GM21825 (cell line): ENCODE results near the gene LCLAT1.

Experiments used
- ATAC-seq: cut with Tn5 transposase; IDR thresholded peaks from one replicate; pipeline ENCODE4 v1.9.1; 2021; ENCODE audit warnings: mild to moderate bottlenecking, moderate library complexity; ENCODE audit not compliant: unreplicated experiment

Gene LCLAT1

DNA sequence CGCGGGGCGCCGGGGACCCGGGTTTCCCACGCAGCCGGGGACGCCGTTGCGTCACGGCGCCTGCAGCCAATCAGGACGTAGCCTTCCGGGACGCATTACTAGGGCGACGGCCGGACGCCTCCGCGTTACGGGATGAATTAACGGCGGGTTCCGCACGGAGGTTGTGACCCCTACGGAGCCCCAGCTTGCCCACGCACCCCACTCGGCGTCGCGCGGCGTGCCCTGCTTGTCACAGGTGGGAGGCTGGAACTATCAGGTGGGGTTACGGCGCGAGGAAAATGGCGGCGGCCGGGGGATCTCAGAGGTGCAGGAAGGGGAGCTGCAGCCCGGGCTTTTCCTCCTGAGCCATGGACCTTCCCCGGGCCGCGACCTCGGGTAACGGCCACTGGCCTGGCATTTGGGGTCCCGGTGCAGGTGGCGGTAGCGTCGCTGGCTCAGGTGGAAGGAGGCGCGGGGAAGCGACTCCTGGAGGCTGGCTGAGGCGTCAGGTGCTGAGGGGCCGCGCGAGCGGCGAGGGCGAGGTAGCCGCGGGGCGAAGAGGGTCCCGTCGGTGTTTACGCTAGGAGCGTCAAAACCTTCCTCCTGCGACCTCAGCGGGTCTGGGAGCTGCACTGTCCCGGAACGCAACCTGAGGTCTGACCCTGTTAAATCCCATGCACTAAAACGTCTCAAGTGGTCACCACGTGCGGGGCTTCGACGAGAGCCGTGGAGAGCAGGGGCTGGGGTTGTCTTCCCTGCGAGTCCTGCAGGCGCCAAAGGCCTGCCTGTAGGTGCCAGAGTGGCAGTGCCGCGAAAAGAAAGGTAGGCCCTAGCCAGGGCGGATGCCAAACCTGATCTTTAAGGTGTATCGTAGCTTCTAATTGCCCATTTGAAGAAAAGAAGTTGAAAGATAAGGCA is at the start of gene LCLAT1:
Gene LCLAT1, plus strand, starts transcription at position 98 of the 897 bp plus-strand sequence. CDS start 78,345 bp downstream, outside the sequence.
- ATAC-seq, result peak; percentile 98

DNA sequence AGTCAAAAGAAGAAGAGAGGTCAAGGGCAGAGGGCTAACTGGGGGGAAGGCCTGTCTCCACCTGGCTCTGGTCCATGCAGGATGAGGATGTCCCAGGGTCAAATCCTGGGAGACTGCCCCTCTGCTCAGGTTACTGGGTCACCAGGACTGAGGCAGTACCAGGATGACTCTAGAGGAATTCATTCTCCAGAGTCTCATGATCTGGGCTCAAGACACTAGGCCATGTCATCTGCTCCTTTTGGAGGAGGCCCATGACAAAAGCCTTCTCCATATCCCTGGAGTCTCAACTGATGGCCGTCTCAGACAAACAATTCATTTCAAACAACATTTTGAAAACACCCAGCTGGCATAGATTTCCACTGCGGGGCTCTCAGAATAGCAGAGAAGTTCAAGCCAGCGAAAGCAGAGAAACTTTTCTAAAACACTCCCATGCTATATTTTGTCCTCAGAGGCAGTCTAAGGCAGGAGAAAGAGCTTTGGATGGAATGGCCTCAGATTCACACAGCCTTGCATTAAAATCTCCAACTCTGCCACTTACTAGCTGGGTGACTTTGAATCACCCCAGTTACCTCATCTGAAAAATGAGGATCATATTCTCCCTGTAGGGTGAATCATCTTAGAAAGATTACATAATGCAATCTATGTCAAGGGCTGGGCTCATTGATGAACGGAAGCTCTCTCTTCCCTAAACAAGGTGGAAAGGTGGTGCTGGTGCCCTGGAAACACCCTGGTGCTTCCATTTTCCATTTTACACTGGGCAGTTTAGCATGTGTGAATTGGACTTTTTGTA is 48.8 kb upstream of the LCLAT1 start:
- ATAC-seq, result no peak

- ATAC-seq, result no peak
Measured at GRCh38 chr2:30400151-30400954, 46.7 kb upstream of the LCLAT1 start.

- ATAC-seq, result no peak
Measured at GRCh38 chr2:30402441-30403182, 44.4 kb upstream of the LCLAT1 start.

GRCh38 chr2:30403592-30404312 is 43.3 kb upstream of the LCLAT1 start:
- ATAC-seq, result no peak

GRCh38 chr2:30404319-30405259 is 42.5 kb upstream of the LCLAT1 start:
- no peak for ATAC-seq

DNA sequence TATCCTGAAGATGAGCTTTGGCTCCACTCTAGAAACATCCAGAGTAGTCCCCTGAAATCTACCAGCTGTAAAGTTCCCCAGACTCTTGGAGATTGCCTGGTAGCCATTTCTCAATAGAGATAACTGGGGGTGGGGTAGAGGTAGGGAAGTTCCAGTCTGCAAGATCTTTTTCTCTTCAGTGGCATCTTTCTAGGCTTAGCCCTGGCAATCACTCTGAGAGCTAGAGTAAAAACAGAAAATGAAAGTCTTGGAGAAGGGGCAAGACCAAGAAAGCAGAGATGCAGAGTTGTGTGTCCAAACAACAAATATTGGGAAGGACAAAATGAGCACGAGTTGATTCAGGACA is 41.8 kb upstream of the LCLAT1 start:
- no peak for ATAC-seq

DNA sequence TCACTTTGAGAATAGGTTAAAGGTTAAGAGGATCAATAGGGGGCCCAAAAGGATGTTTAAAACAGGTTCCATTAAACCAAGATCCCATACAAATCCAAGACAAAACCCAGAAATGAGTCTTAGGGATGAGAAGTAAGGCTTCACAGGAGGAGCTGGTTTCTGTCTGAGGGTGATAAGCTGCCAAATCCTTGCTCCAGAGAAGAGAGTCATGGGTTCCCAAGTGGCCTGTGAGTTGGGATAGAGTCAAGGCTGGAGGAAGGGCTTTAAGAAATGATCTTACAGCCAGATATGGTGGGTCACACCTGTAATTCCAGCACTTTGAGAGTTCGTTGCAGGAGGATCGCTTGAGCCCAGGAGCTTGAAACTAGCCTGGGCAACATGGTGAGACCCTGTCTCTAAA is 40.2 kb upstream of the LCLAT1 start:
- ATAC-seq, result no peak

- ATAC-seq, result no peak
Measured at GRCh38 chr2:30408961-30409387, 38.1 kb upstream of the LCLAT1 start.

DNA sequence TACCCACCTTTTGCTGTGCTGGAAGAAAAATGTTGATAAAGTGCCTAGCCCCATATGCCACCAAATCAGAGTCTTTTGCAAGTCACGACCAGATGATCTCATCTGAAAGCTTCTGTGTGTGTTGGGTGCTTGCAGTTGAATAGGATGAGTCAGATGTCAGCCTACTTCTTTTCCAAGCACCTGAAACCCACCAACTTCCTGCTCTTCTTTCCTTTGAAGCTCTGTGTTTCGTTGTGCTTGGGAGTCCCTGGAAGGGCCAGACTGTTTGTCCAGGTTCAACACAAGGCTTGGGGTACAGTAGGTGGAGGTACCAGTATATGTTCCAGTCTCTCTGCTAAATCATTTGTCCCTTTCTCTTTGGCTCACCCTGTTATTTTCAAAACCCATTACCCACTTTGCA is 36.8 kb upstream of the LCLAT1 start:
- no peak for ATAC-seq

DNA sequence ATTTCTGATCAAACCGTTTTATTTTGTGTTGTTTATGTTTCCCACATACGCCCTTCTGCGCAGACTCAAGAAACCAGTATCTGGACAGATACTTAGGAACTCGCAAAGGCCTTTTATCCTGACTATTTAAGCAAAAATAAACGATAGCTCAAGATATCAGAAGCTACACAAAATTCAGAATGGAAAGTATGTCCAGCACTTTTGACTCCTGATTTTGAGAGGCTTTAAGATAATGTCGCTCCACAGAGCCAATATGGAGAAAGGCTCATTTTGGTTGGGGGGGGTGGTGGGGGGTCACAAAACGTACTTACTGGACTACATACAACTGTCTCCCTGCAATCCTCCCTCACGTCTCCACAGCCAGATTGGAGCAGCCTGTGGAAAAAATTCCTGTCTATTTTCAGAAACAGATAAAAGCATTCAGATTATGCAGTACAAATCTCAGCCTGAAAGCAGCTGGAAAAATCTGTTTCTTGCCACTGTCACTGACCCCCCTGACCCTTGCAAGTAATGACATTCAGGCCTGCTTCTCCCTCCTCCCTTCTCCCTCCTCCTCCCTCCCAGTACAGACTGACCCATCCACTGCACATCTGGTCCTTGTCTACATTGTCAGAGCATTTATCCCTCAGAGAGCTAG is 34.9 kb upstream of the LCLAT1 start:
- ATAC-seq, result no peak

GRCh38 chr2:30412684-30413570 is 34.1 kb upstream of the LCLAT1 start:
- no peak for ATAC-seq

GRCh38 chr2:30414961-30415360 is 32.1 kb upstream of the LCLAT1 start:
- no peak for ATAC-seq

GRCh38 chr2:30417253-30417652 is 29.8 kb upstream of the LCLAT1 start:
- no peak for ATAC-seq

- no peak for ATAC-seq
Measured at GRCh38 chr2:30421026-30421603, 25.9 kb upstream of the LCLAT1 start.

DNA sequence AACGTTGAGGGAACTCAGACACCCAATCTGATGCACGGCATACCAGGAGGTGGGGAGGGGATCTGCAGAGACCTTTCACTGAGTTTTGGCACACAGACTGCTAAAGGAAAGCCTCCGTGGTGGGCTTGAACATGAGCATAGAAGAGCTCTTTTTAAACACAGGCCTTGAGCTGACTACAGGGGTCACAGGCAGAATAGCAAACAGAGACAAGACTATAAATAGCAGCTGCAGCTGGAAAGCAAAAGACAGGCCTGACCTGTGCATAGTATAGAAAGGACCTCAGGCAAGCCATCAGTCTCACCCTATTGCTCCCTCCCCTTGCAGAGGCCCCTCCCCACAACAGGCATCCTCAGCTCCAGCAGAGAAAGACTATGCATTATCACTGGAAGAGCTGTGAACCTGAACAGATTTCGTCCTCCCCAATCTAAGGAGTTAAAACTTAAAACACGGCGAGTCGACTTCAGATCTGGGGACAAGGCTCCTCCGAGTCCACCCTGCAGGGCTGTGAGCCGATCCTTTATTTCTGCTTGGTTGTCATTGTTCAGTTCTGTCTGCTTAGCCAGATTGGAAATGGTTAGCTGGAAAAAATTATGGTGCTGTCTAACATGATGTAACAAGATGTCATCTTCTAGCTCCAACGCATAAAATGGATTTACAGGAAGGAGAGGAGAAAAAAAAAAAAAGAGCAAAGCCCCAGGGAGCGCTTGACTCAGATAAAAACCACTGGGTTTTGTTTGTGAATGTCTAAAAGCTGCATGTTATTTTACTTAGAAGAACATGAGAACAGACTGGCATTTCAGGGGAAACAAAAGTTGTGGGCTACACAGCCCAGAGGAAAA is 25.2 kb upstream of the LCLAT1 start:
- ATAC-seq, result peak; percentile 7
